ENCODE results near the gene NKAIN1. TPM values are rescaled to one million over a fixed set of nuclear protein-coding genes. Genes with fewer than 3 reads are reported as not detected.

NKAIN1 gene
- polyA plus RNA-seq, 1 donor (not counting 4 experiments of a cell fraction or from before 2014, with no cell fraction given) = not detected

DNA sequence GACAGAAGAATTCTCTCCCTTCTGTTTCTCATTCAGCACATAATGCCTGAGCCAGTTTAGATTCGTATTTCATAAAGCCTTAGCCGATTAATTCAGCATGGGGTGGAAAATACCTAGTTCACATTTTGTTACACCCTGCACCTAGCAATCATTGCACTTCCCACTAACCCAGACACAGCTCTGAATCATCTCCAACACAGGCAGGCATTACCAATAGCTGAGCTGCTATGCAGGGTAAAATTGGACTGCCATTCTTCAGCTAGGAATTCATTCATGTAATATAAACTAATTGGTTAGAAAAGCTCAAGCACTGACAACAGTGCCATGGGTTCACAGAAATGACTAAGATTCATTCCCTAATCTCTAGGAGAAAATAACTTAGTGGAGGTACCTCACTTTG lies 26.9 kb upstream of the NKAIN1 start:
- H4K20me1 ChIP-seq (ENCODE audit: control insufficient read depth, extremely low read depth, insufficient read depth, low read length) = no peaks in the 10 kb centered on the region
- H3K9me3 ChIP-seq (ENCODE audit: control insufficient read depth, low read depth, low read length) = no peaks in the 10 kb centered on the region
- DNase-seq (ENCODE audit: low read depth, low spot score) (no peak), FAIRE-seq (no peak)
- TF ChIP-seq, protein P1, sequence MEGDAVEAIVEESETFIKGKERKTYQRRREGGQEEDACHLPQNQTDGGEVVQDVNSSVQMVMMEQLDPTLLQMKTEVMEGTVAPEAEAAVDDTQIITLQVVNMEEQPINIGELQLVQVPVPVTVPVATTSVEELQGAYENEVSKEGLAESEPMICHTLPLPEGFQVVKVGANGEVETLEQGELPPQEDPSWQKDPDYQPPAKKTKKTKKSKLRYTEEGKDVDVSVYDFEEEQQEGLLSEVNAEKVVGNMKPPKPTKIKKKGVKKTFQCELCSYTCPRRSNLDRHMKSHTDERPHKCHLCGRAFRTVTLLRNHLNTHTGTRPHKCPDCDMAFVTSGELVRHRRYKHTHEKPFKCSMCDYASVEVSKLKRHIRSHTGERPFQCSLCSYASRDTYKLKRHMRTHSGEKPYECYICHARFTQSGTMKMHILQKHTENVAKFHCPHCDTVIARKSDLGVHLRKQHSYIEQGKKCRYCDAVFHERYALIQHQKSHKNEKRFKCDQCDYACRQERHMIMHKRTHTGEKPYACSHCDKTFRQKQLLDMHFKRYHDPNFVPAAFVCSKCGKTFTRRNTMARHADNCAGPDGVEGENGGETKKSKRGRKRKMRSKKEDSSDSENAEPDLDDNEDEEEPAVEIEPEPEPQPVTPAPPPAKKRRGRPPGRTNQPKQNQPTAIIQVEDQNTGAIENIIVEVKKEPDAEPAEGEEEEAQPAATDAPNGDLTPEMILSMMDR (optimal IDR thresholded peaks at IDR 0.05 in 1 of 3, IDR thresholded peaks at IDR 0.05 in 1 of 3, conservative IDR thresholded peaks at IDR 0.05 in 1 of 3; ENCODE audit: extremely low read depth in 1 of 3, insufficient read depth in 2 of 3, low read length in 3 of 3) = no peak
- no peak for TF ChIP-seq EZH2 (IDR thresholded peaks at IDR 0.05; ENCODE audit: low read length)
- H2AFZ ChIP-seq (ENCODE audit: control insufficient read depth, low read length) = no peak overlapping the region
- dilution Hi-C loops (cut with MboI; ENCODE audit: extremely low pct_ligation_motif_present, low sequenced_read_pairs) = no loop called here
- no peaks in the 10 kb centered on the region for H3K27me3 ChIP-seq (ENCODE audit: control insufficient read depth, extremely low read depth, insufficient read depth, low read length)
- H3K4me3 ChIP-seq (ENCODE audit: control insufficient read depth in 2 of 3, extremely low read depth in 1 of 3, insufficient read depth in 2 of 3, low read depth in 1 of 3, low read length in 3 of 3) = no peak overlapping the region
- no peaks in the 10 kb centered on the region for H3K79me2 ChIP-seq (ENCODE audit: control insufficient read depth, insufficient read depth, low read length)
- no peak overlapping the region for H3K27ac ChIP-seq (ENCODE audit: control insufficient read depth, insufficient read depth, low read length)
- H3K4me1 ChIP-seq (ENCODE audit: control insufficient read depth, extremely low read depth, insufficient read depth, low read length) = no peaks in the 10 kb centered on the region
- no peaks in the 10 kb centered on the region for H3K9me1 ChIP-seq (ENCODE audit: control insufficient read depth, extremely low read depth, insufficient read depth, low read length)
- no peak overlapping the region for H3K9ac ChIP-seq (ENCODE audit: control insufficient read depth, extremely low read depth, insufficient read depth, low read length)
- H3K36me3 ChIP-seq (ENCODE audit: control insufficient read depth in 2 of 2, extremely low read depth in 1 of 2, insufficient read depth in 2 of 2, low read length in 2 of 2) = peaks cover 17 to 32% of the 10 kb centered on the region in 2 experiments
- no peak overlapping the region for H3K4me2 ChIP-seq (ENCODE audit: control insufficient read depth, extremely low read depth, insufficient read depth, low read depth, low read length)

DNA sequence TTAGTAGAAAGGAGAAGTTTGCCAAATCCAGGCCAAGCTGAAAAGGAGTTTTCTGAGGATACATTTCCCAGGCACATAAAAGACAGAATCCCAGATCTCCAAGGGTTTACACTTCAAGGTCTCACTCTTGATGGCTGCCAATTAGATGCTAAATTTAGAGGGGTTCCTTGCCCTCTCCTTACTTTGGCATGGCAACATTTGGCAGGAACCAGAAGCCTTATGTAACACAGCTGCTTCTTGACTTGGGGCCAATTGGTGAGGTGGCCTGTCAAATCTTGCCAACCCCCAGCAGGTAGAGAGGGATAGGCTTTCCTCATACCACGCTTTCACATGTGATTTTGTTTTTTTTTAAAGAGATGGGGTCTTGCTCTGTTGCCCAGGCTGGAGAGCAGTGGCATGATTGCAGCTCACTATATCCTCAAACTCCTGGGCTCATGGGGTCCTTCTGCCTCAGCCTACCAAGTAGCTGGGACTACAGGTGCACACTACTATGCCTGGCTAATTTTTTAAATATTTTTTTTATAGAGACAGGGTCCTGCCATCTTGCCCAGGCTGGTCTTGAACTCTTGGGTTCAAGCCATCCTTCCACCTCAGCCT lies 25.2 kb upstream of the NKAIN1 start:
- Histone ChIP-seq H3K4me1 (ENCODE audit: control insufficient read depth, extremely low read depth, insufficient read depth, low read length) (no peaks in the 10 kb centered on the region), H3K79me2 (ENCODE audit: control insufficient read depth, insufficient read depth, low read length) (no peaks in the 10 kb centered on the region), H3K4me2 (ENCODE audit: control insufficient read depth, extremely low read depth, insufficient read depth, low read depth, low read length) (no peak overlapping the region), H2AFZ (ENCODE audit: control insufficient read depth, low read length) (no peak overlapping the region), H3K9ac (ENCODE audit: control insufficient read depth, extremely low read depth, insufficient read depth, low read length) (no peak overlapping the region), H3K36me3 (ENCODE audit: control insufficient read depth in 2 of 2, extremely low read depth in 1 of 2, insufficient read depth in 2 of 2, low read length in 2 of 2) (peaks cover 18 to 36% of the 10 kb centered on the region in 2 experiments), H3K9me3 (ENCODE audit: control insufficient read depth, low read depth, low read length) (no peaks in the 10 kb centered on the region), H4K20me1 (ENCODE audit: control insufficient read depth, extremely low read depth, insufficient read depth, low read length) (no peaks in the 10 kb centered on the region), H3K27me3 (ENCODE audit: control insufficient read depth, extremely low read depth, insufficient read depth, low read length) (no peaks in the 10 kb centered on the region), H3K27ac (ENCODE audit: control insufficient read depth, insufficient read depth, low read length) (no peak overlapping the region), H3K4me3 (ENCODE audit: control insufficient read depth in 2 of 3, extremely low read depth in 1 of 3, insufficient read depth in 2 of 3, low read depth in 1 of 3, low read length in 3 of 3) (no peak overlapping the region), H3K9me1 (ENCODE audit: control insufficient read depth, extremely low read depth, insufficient read depth, low read length) (no peaks in the 10 kb centered on the region)
- no peak for DNase-seq (ENCODE audit: low read depth, low spot score)
- dilution Hi-C loops (cut with MboI; ENCODE audit: extremely low pct_ligation_motif_present, low sequenced_read_pairs) = no loop called here
- FAIRE-seq = no peak
- TF ChIP-seq, protein P1 (optimal IDR thresholded peaks at IDR 0.05 in 1 of 3, IDR thresholded peaks at IDR 0.05 in 1 of 3, conservative IDR thresholded peaks at IDR 0.05 in 1 of 3; ENCODE audit: extremely low read depth in 1 of 3, insufficient read depth in 2 of 3, low read length in 3 of 3) = no peak
- no peak for TF ChIP-seq EZH2 (IDR thresholded peaks at IDR 0.05; ENCODE audit: low read length)
